BJ (cell line): ENCODE data around the gene DOCK1. TPM values are rescaled to one million over a fixed set of nuclear protein-coding genes. Genes with fewer than 3 reads are reported as not detected.
"Not testable (repeated sequence)": the region's sequence is repeated elsewhere in the genome, so short reads cannot be mapped to it uniquely, and the experiment has no call there.

Source experiments
- CTCF ChIA-PET: fragments of 350-600 bp; formaldehyde crosslinking; extraction: SDS; loops from one replicate; lab custom pipeline; 2021; ENCODE audit warnings: antibody characterized with exemption, inconsistent platforms; lab: Yijun Ruan, JAX
- POLR2A ChIA-PET: fragments of 300-600 bp; sonication (Branson Sonifier 250); formaldehyde crosslinking; extraction: SDS; loops from one replicate; lab custom pipeline; 2021; ENCODE audit warnings: antibody characterized with exemption; lab: Charles Lee
- DNase-seq: peaks from one replicate; pipeline ENCODE4 v3.0.0-alpha.2; 2011; ENCODE audit warnings: low read depth
- H3K27me3 ChIP-seq: 2 replicates; pipeline ENCODE4 v1.6.0; 2011; ENCODE audit warnings: low read length; ENCODE audit not compliant: control insufficient read depth, insufficient read depth
- H3K36me3 ChIP-seq: 2 replicates; pipeline ENCODE4 v1.5.1; 2011; ENCODE audit warnings: low read length; ENCODE audit not compliant: control insufficient read depth, insufficient read depth
- H3K4me3 ChIP-seq: 2 replicates; pipeline ENCODE4 v1.5.1; 2011; ENCODE audit warnings: low read depth, mild to moderate bottlenecking, control low read depth, low read length
- polyA plus RNA-seq: library from polyadenylated mRNA; depleted of rRNA; stranded (reverse); fragments of >200 nt; gene quantifications from 2 replicates; pipeline ENCODE4 v1.2.3, GENCODE V29; 2011
- TF ChIP-seq, protein P1 (sequence below): IDR thresholded peaks from 2 replicates; pipeline ENCODE4 v1.5.1; 2011; ENCODE audit warnings: low read depth, mild to moderate bottlenecking, control low read depth, inconsistent platforms, low read length, moderate library complexity; ENCODE audit not compliant: insufficient read depth

Gene DOCK1
- polyA plus RNA-seq, 1 experiment = 20.0 TPM

DNA sequence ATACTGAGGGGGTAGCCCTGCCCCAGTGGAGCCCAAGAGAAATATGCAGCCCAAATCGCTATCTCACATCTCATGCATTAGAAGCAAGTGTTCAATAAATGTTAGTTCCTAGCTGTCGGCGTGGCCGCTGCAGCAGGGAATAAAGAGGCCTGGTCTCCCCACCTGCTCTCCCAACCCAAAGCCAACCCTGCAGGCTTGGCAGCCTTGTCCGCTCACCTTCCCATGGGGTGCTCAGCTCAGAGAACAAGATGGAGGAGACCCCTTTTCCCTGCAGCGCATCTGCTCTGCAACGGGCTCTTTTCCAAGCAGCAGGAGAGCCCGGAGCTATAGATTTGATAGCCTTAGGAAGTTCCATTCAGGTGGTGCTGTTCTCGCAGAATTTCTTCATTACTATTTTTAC is 12.0 kb upstream of the DOCK1 start:
- Histone ChIP-seq H3K36me3 (no peaks in the 10 kb centered on the region), H3K27me3 (0 out of 2 replicates have a peak, but pooled peaks cover 2% of the 10 kb centered on the region), H3K4me3 (no peak overlapping the region)
- no peak for DNase-seq
- ChIA-PET POLR2A (no interaction called here), CTCF (interaction anchor here (0.6 kb wide), 1 partner anchor 265 kb away, joined by 3 read pairs; no protein-coding TSS in a partner anchor)
- TF ChIP-seq, protein P1, sequence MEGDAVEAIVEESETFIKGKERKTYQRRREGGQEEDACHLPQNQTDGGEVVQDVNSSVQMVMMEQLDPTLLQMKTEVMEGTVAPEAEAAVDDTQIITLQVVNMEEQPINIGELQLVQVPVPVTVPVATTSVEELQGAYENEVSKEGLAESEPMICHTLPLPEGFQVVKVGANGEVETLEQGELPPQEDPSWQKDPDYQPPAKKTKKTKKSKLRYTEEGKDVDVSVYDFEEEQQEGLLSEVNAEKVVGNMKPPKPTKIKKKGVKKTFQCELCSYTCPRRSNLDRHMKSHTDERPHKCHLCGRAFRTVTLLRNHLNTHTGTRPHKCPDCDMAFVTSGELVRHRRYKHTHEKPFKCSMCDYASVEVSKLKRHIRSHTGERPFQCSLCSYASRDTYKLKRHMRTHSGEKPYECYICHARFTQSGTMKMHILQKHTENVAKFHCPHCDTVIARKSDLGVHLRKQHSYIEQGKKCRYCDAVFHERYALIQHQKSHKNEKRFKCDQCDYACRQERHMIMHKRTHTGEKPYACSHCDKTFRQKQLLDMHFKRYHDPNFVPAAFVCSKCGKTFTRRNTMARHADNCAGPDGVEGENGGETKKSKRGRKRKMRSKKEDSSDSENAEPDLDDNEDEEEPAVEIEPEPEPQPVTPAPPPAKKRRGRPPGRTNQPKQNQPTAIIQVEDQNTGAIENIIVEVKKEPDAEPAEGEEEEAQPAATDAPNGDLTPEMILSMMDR = no peak

DNA sequence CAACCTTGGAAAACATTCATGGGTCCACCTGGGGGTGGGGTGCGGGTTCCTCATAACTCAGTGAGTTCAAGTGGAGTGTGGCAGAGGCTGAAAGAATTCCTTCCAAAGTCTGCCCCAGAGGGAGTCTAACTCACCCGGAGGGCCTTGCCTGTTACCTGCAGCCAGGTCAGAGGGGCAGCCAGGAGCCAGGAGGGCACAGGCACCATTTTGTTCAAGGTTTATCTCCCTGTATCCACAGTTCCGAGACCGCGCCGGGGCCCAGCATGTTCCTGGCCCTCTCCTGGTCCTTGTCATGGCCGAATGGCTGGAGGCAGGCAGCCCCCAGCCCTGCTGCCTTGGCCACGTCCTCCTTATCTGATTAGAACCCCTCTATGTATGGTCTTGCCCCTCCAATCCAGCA is 11.4 kb upstream of the DOCK1 start:
- ChIA-PET CTCF (no interaction called here), POLR2A (no interaction called here)
- TF ChIP-seq, protein P1 = no peak
- 0 out of 2 replicates have a peak, but pooled peaks cover 2% of the 10 kb centered on the region for H3K27me3 ChIP-seq
- DNase-seq = no peak
- H3K36me3 ChIP-seq = no peaks in the 10 kb centered on the region
- H3K4me3 ChIP-seq = no peak overlapping the region

DNA sequence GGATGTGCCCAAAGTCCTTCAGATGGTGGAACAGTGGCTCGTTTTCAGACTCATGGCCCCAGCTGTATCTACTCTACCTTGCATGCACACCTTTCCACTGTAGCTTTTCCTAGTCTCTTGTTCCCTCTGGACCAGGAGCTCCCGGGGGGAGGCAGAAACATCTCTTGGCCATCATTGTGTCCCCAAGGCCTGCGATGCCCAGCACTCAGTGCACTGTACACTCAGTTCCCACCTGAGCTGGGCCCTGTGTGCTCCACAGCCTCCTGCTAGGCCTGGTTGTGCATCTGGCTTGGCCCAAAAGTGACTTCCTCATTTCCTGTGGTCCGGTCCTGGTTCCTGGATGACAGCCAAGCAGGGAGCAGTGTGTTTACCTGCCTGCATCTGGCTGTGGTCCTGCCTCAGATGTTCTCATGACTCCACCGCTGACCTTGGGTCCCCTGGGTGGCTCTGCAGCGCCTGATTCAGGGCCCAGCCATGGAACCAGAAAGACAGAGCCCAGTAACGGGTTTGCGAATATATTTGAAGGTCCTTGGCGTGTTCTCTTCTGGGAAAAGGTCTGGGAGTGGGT is 9.9 kb upstream of the DOCK1 start:
- TF ChIP-seq, protein P1 = no peak
- no peak for DNase-seq
- Histone ChIP-seq H3K36me3 (no peaks in the 10 kb centered on the region), H3K27me3 (0 out of 2 replicates have a peak, but pooled peaks cover 2% of the 10 kb centered on the region), H3K4me3 (no peak overlapping the region)
- ChIA-PET POLR2A (no interaction called here), CTCF (no interaction called here)

DNA sequence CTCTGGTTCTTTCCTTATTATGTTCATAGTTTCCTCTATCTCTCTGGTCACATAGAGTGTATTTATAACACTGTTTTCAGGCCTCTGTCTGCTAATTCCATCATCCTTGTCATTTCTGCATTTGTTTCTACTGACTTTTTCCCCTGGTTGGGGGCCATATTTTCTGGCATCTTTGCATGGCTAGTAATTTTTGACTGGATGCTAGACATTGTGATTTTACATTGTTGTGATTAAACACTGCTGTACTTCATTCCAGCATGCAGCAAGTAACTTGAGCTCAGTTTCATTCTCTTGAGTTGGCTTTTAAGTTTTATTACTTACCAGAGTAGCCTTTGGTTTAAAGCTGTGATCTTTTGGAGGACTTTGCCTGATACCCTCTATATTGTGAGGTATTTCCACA is 6.8 kb upstream of the DOCK1 start:
- no peaks in the 10 kb centered on the region for H3K27me3 ChIP-seq
- TF ChIP-seq, protein P1 = no peak
- ChIA-PET POLR2A (no interaction called here), CTCF (no interaction called here)
- DNase-seq = no peak
- H3K4me3 ChIP-seq = no peak overlapping the region
- no peaks in the 10 kb centered on the region for H3K36me3 ChIP-seq

DNA sequence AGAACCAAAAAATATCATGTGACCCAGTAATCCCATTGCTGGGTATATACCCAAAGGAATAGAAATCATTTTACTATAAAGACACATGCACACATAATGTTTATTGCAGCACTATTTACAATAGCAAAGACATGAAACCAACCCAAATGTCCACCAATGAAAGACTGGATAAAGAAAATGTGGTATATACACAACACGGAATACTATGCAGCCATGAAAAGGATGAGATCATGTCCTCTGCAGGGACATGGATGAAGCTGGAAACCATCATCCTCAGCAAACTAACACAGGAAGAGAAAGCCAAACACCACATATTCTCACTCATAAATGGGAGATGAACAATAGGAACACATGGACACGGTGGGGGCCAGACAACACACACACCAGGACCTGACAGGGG is 5.7 kb upstream of the DOCK1 start:
- POLR2A ChIA-PET, H3K27me3 ChIP-seq, H3K4me3 ChIP-seq, H3K36me3 ChIP-seq, CTCF ChIA-PET, DNase-seq: not testable (repeated sequence)

DNA sequence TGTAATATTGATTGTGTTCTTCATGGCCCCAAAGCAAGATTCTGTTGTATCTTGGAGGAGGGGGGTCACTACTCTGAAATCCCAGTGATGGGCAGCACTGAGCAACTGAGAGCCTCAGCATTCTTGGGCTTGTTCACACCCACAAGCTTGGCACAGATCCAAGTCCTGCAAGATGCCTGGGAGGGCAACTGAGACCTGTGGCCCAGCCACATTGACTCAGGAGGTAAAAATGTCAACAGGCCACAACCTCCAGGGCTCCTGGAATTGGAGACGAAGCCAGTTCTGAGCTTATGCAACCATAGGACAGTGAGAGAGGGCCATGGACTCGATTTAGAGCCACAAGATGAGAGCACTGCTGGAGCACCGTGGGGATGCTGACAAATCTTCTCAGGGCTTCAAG is 3.1 kb upstream of the DOCK1 start:
- Histone ChIP-seq H3K4me3 (no peak overlapping the region), H3K36me3 (no peaks in the 10 kb centered on the region; the same call in 1 of the 2 replicates), H3K27me3 (no peaks in the 10 kb centered on the region)
- TF ChIP-seq, protein P1 = peak; percentile 56
- DNase-seq = peak; percentile 48
- ChIA-PET POLR2A (interaction anchor here (0.5 kb wide), 1 partner anchor 649 kb away, joined by 10 read pairs; no protein-coding TSS in a partner anchor), CTCF (interaction anchor here (0.8 to 1.1 kb wide), 2 partner anchors 11 to 16 kb away, joined by 3 read pairs; no protein-coding TSS in a partner anchor)
